Gastroesophageal sphincter (tissue), 4 donors: ENCODE data around the gene PTPRD. TPM values are rescaled to one million over a fixed set of nuclear protein-coding genes. Genes with fewer than 3 reads are reported as not detected.

ENCODE experiments used
- ATAC-seq: fragments of 150-250 bp; one replicate; pipeline ENCODE4 v1.9.1; 2016; ENCODE audit warnings: mild to moderate bottlenecking, moderate library complexity
- H3K27ac ChIP-seq, 4 donors: fragments of 200-600 bp; sonication (generic) in 3 of 4; 1 replicate in 3 of 4; 2 replicates in 1 of 4; pipeline ENCODE4 v1.5.1; 2016 to 2019
- H3K27me3 ChIP-seq: fragments of 200-600 bp; sonication (generic); one replicate; pipeline ENCODE4 v1.5.1; 2019
- H3K36me3 ChIP-seq, 2 donors: fragments of 200-600 bp; sonication (generic); one replicate each; pipeline ENCODE4 v1.5.1; 2019; ENCODE audit warnings: control low read depth in 1 of 2
- H3K4me1 ChIP-seq, 3 donors: fragments of 200-600 bp; sonication (generic); 1 replicate in 2 of 3; 2 replicates in 1 of 3; pipeline ENCODE4 v1.5.1; 2016 to 2019; ENCODE audit warnings: control low read depth in 2 of 3
- H3K4me3 ChIP-seq, 2 donors: fragments of 200-600 bp; sonication (generic); one replicate each; pipeline ENCODE4 v1.5.1; 2019; ENCODE audit warnings: mild to moderate bottlenecking in 1 of 2, moderate library complexity in 1 of 2
- H3K9me3 ChIP-seq, 3 donors: fragments of 200-600 bp; sonication (generic); one replicate each; pipeline ENCODE4 v1.5.1; 2017 to 2019; ENCODE audit warnings: control low read depth in 2 of 3
- CTCF ChIP-seq, 4 experiments: fragments of 200-600 bp in 2 of 4; fragments of 450-650 bp in 2 of 4; sonication (generic) in 1 of 4; IDR thresholded peaks; one replicate each; pipeline ENCODE4 v1.5.1; 2017 to 2019; ENCODE audit warnings: antibody characterized with exemption in 4 of 4, mild to moderate bottlenecking in 2 of 4, moderate library complexity in 2 of 4
- EP300 ChIP-seq: sonication (generic); formaldehyde crosslinking; IDR thresholded peaks from one replicate; pipeline ENCODE4 v1.6.1; 2017; ENCODE audit warnings: antibody characterized with exemption, mild to moderate bottlenecking
- POLR2A ChIP-seq, 2 donors: fragments of 450-650 bp; IDR thresholded peaks; one replicate each; pipeline ENCODE4 v1.6.1; 2017; ENCODE audit warnings: antibody characterized with exemption in 2 of 2, mild to moderate bottlenecking in 2 of 2, moderate library complexity in 1 of 2
- POLR2AphosphoS5 ChIP-seq: sonication (generic); formaldehyde crosslinking; IDR thresholded peaks from one replicate; pipeline ENCODE4 v1.6.1; 2017; ENCODE audit warnings: antibody characterized with exemption
- WGBS, 2 donors: methylation state at CpG; one replicate each; pipeline ENCODE4 v1.1.5; 2018; ENCODE audit warnings: low coverage in 1 of 2; 5-methylcytosine and 5-hydroxymethylcytosine counted together
- total RNA-seq, 4 donors: library from RNA; depleted of rRNA; stranded (reverse); fragments of >200 nt; gene quantifications; one replicate each; pipeline ENCODE4 v1.1.0, GENCODE V29; 2016

Gene PTPRD
- total RNA-seq, 4 donors from 2014 or later, result 3.5 to 53.9 (median 15.8) TPM

DNA sequence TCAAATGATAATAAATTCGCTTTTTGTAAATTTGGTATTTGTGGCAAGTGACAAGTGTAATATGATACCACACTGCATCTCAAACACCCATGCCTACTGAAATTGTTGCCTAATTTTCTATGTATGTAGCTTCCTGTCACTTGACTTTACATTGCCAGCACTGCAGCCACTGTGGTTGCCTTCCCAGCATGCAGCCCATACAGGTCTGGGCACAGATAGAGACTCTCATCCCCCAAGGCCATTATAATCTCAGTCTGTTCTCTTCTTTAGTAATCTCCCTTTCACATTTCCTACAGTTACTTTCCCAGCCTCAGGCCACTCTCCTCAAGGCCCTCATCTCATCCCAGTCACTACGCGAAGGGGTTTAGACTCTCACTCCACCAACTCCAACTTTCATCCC lies 1200.6 kb downstream of the PTPRD start:
- Histone ChIP-seq H3K4me3 (no peak overlapping the region), H3K4me1 (no peaks in the 10 kb centered on the region), H3K27ac (no peak overlapping the region), H3K9me3 (no peaks in the 10 kb centered on the region), H3K27me3 (no peaks in the 10 kb centered on the region), H3K36me3 (no peaks in the 10 kb centered on the region)
- WGBS, 2 donors, result 90 to 100% methylated on average over 3 of the region's 3 CpGs
- no peak for TF ChIP-seq EP300
- no peak for TF ChIP-seq CTCF (IDR thresholded peaks at IDR 0.05)
- TF ChIP-seq POLR2AphosphoS5, result no peak
- TF ChIP-seq POLR2A (IDR thresholded peaks at IDR 0.05), result no peak
- no peak for ATAC-seq

DNA sequence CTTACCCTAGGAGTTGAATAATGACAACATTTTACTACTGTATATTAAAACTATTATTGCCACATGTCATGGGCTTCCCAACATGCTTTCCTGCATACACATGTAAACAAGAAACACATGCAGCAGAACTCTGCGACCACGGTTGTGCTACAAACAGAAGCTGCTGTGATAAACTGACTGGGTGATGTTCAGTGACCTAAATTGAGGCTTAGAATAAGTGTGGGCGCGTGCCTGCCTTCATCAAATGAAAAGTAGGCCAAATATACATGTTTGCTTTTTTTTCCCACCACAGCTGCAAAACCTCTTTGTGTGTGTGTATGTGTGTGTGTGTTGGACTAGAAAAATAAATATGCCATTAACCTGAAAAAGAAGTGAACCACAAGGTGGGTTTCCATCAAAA lies 1202.1 kb downstream of the PTPRD start:
- Histone ChIP-seq H3K4me3 (no peak overlapping the region), H3K36me3 (no peaks in the 10 kb centered on the region), H3K9me3 (no peaks in the 10 kb centered on the region), H3K27ac (no peak overlapping the region), H3K4me1 (no peaks in the 10 kb centered on the region), H3K27me3 (no peaks in the 10 kb centered on the region)
- TF ChIP-seq POLR2AphosphoS5 (no peak), CTCF (IDR thresholded peaks at IDR 0.05) (no peak), EP300 (no peak), POLR2A (IDR thresholded peaks at IDR 0.05) (no peak)
- WGBS, 2 donors, result 46 to 64% methylated on average over 4 of the region's 4 CpGs
- ATAC-seq, result no peak

GRCh38 chr9:9399982-9400381 lies 1212.8 kb downstream of the PTPRD start:
- H3K4me3 ChIP-seq, result no peak overlapping the region
- TF ChIP-seq CTCF (IDR thresholded peaks at IDR 0.05) (no peak), EP300 (no peak)
- no peaks in the 10 kb centered on the region for H3K4me1 ChIP-seq
- no peaks in the 10 kb centered on the region for H3K27me3 ChIP-seq
- no peaks in the 10 kb centered on the region for H3K36me3 ChIP-seq
- 77 to 91% methylated on average over 2 of the region's 2 CpGs for WGBS, 2 donors
- H3K9me3 ChIP-seq, result no peaks in the 10 kb centered on the region
- no peak overlapping the region for H3K27ac ChIP-seq
- no peak for ATAC-seq

GRCh38 chr9:9396518-9396917 lies 1216.3 kb downstream of the PTPRD start:
- H3K4me3 ChIP-seq, result no peak overlapping the region
- no peak for ATAC-seq
- H3K27ac ChIP-seq, result no peak overlapping the region
- no peaks in the 10 kb centered on the region for H3K9me3 ChIP-seq
- WGBS, 2 donors, result 55 to 82% methylated on average over 2 of the region's 2 CpGs
- no peak for TF ChIP-seq EP300
- TF ChIP-seq POLR2A (IDR thresholded peaks at IDR 0.05), result no peak
- no peak for TF ChIP-seq POLR2AphosphoS5
- no peak for TF ChIP-seq CTCF (IDR thresholded peaks at IDR 0.05)
- H3K36me3 ChIP-seq, result no peaks in the 10 kb centered on the region
- no peaks in the 10 kb centered on the region for H3K27me3 ChIP-seq
- H3K4me1 ChIP-seq, result no peaks in the 10 kb centered on the region

GRCh38 chr9:9395539-9395938 lies 1217.3 kb downstream of the PTPRD start:
- H3K4me1 ChIP-seq, result no peaks in the 10 kb centered on the region
- no peak for ATAC-seq
- no peak overlapping the region for H3K4me3 ChIP-seq
- no peak overlapping the region for H3K27ac ChIP-seq
- WGBS, 2 donors, result 76 to 87% methylated on average over 5 of the region's 5 CpGs
- H3K9me3 ChIP-seq, result no peaks in the 10 kb centered on the region
- TF ChIP-seq POLR2A (IDR thresholded peaks at IDR 0.05), result no peak
- H3K36me3 ChIP-seq, result no peaks in the 10 kb centered on the region
- no peaks in the 10 kb centered on the region for H3K27me3 ChIP-seq

- WGBS, 2 donors, result 75 to 89% methylated on average over 3 of the region's 3 CpGs
- Histone ChIP-seq H3K4me3 (no peak overlapping the region), H3K9me3 (no peaks in the 10 kb centered on the region), H3K36me3 (no peaks in the 10 kb centered on the region), H3K27ac (no peak overlapping the region), H3K4me1 (no peaks in the 10 kb centered on the region), H3K27me3 (no peaks in the 10 kb centered on the region)
- ATAC-seq, result no peak
- TF ChIP-seq POLR2AphosphoS5 (no peak), POLR2A (IDR thresholded peaks at IDR 0.05) (no peak), CTCF (IDR thresholded peaks at IDR 0.05) (no peak), EP300 (no peak)
Measured at GRCh38 chr9:9392755-9393154, 1220.0 kb downstream of the PTPRD start.
